ENCODE results near the gene ETFB.

Gene ETFB

DNA sequence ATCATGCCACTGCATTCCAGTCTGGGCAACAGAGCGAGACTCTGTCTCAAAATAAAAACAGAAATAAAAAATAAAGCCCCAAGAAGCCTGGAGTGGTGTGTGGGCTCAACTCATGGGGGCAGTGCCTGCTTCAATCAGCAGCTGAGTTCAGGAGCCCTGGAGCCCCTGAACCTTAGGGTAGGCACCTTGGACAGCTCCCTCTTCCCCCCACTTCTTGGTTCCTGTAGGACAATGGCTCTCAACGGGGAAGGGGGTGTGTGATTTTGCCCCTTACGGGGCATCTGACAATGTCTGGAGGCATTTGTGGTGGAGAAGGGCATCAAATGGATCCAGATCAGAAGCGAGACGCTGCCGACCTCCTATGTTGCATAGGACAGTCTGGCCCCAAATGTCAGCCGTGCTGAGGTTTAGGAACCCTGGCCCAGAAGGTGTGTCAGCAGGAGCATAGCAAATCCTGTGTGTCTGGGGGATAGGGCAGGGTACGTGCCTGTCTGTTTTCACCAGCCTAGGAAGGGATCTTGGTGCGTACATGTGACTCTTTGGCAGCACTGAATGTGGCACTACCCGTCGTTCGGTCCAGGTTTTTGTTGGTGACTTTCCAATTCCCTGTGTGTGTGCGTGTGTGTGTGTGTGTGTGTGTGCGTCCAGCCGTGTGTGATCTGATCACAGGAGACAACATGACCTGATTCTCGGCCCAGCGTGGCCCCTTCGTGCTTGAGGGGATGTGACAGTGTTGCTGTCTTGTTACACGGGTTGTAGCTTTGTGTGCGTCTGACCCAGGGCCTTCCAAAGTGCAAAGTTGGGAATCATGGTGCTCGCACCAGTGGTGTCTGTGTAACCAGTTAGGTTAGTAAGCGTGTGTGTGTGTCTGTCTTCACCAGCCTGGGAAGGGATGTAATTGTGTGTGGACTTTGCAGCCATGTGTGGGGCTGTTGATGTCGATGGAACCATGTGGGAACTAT is 47.2 kb downstream of the ETFB start:
- DNase-seq (ENCODE audit: insufficient read length, low spot score) = no peak
- no peak for TF ChIP-seq CTCF (IDR thresholded peaks at IDR 0.05; ENCODE audit: insufficient read depth, missing control alignments)
- FAIRE-seq = no peak

DNA sequence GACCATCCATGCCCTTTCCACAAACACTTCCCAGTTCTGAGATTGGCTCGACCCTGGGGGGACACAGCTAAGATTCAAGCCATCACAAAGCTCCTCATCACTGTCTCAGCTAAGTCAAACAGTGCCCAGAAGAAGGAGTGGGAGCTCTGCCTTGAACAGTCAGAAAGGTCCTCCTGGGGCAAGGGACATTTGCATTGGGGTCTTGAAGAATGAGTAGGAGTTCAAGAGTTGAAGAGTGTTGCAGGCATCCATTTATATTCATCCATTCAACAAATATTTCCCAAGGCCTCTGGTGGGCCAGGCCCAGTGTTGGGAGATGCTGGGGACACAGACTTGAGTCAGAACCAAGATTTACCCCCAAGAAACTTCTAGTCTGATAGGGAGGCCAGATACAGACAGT is 48.2 kb downstream of the ETFB start:
- TF ChIP-seq CTCF (IDR thresholded peaks at IDR 0.05; ENCODE audit: insufficient read depth, missing control alignments) = no peak
- FAIRE-seq (no peak), DNase-seq (ENCODE audit: insufficient read length, low spot score) (no peak)

DNA sequence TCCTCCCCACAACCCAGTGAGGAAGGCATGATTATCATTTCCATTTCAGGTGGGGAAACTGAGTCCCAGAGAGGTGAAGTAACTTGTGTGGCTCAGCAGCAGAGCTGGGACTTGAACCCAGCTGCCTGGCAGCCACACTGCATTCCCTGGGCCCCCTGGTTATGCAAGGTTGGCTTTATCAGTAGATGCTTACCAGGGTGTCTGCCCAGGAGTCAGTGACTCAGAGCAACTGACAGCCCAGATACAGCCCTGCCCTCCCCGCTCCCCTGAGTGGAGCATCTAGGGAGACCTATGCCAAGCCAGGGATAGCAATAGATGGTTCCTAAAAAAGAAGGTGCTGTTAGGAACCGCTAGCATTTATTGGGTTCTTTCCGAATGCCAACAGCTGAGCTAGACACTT is 48.8 kb downstream of the ETFB start:
- no peak for DNase-seq (ENCODE audit: insufficient read length, low spot score)
- TF ChIP-seq CTCF (IDR thresholded peaks at IDR 0.05; ENCODE audit: insufficient read depth, missing control alignments) = no peak
- no peak for FAIRE-seq

GRCh38 chr19:51316688-51317087 is 49.5 kb downstream of the ETFB start:
- DNase-seq (ENCODE audit: insufficient read length, low spot score) (no peak), FAIRE-seq (no peak)
- no peak for TF ChIP-seq CTCF (IDR thresholded peaks at IDR 0.05; ENCODE audit: insufficient read depth, missing control alignments)

- FAIRE-seq (no peak), DNase-seq (ENCODE audit: insufficient read length, low spot score) (peak; percentile 88)
- TF ChIP-seq CTCF (IDR thresholded peaks at IDR 0.05; ENCODE audit: insufficient read depth, missing control alignments) = no peak
These were observed 54.6 kb downstream of the ETFB start, which contains the start of gene IGLON5 for GRCh38 chr19:51311351-51312257. TSS of gene IGLON5 (plus strand) at chr19:51311644. CDS start at chr19:51311848, 204 bp downstream.

- TF ChIP-seq CTCF (IDR thresholded peaks at IDR 0.05; ENCODE audit: insufficient read depth, missing control alignments) = no peak
- DNase-seq (ENCODE audit: insufficient read length, low spot score) (no peak), FAIRE-seq (no peak)
These were observed 60.7 kb downstream of the ETFB start for GRCh38 chr19:51305479-51305878.
